ENCODE measurements around the gene GNG13. TPM values are rescaled to one million over a fixed set of nuclear protein-coding genes. Genes with fewer than 3 reads are reported as not detected.

The GNG13 gene, protein sequence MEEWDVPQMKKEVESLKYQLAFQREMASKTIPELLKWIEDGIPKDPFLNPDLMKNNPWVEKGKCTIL
- not detected in 5 replicates for total RNA-seq (2022; extraction: Qiagen RNA extraction; ENCODE audit: low read depth)

GRCh38 chr16:799948-800833 is at the start of gene GNG13:
Gene GNG13 (minus strand): TSS chr16:800734. CDS start chr16:799077, 1,657 bp downstream.

DNA sequence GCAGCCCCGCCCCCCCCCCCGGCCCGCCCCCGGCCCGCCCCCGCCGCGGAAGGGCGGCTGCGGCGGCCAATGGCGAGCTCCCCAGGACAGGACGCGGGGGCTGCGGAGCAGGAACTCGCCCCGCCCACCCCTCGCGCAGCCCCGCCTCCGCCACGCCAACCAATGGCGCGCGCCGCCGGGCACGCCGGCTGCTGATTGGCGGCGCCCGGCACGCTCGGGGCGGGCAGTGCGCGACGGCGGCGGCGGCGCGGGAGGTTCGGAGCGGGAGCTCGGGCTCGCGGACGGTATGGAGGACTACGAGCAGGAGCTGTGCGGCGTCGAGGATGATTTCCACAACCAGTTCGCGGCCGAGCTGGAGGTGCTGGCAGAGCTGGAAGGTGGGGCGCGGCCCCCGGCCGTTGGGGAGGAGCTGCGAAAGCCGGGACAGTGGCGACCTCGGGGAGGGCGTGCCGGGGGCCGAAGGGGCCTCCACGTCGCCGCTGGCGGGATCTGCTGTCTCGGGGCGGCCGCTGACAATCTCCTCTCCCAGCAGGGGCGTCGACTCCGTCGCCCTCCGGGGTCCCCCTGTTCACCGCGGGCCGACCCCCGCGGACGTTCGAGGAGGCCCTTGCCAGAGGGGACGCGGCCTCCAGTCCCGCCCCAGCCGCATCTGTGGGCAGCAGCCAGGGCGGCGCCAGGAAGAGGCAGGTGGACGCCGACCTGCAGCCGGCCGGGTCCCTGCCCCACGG is 12.0 kb downstream of the GNG13 start, which contains the start of gene CHTF18:
Gene CHTF18 (plus strand): TSS at position 222 of the 728 bp plus-strand sequence. CDS start 65 bp downstream, at position 287.

GRCh38 chr16:787978-788398 is 12.5 kb downstream of the GNG13 start, which contains the start of gene RPUSD1:
Gene RPUSD1 (minus strand): TSS chr16:788381. CDS start chr16:787737, 644 bp downstream.

DNA sequence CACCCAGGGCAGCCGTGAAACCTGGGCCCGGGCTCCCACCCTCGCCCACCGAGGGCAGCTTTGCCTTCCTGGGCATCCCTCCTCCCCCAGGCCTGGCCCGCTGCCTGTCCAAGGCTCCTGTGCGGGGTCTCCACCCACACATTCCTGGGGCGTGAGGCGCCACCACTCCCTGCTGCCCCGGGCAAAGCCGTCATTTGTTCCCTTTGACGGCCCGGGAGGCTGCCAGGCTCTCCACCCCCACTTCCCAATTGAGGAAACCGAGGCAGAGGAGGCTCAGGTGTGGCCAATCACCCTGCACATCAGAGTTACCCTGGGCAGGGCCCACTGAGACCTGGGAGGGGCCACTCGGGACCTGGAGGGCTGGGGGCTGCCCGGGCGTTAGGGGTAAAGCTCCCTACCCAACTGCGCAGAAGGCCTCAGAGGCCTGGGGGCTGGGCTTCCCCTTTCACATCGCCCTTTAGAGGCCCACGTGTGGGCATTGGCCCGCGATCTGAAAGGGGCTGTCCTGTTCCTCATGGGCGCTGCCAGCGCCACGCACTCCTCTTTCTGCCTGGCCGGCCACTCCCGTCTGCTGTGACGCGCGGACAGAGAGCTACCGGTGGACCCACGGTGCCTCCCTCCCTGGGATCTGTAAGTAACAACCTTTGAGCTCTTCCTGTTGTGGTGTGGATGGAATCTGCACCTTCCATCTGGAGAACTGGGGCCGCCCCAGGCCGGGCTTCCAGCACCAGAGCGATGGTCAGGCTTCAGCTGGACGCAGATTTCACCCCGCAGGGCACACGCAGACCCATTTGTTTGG is 39.8 kb downstream of the GNG13 start, which contains the start of gene MSLN:
Gene MSLN (plus strand): TSS at position 190 of the 799 bp plus-strand sequence. CDS start 1,947 bp downstream, outside the sequence.

Other genes with a start within 250 kb of the GNG13 start
- gene PRR35, start 240.3 kb downstream of the GNG13 start, total RNA-seq (2022; extraction: Qiagen RNA extraction; ENCODE audit: low read depth) = 0.13 to 0.22 TPM (median 0.17 TPM) in 4 of 5 replicates, not detected in the other
- 0.15 to 0.51 TPM (median 0.29 TPM) in 5 replicates for gene NHLRC4, start 233.7 kb downstream of the GNG13 start, total RNA-seq (2022; extraction: Qiagen RNA extraction; ENCODE audit: low read depth)
- 33.1 to 39.4 TPM (median 38.6 TPM) in 5 replicates for gene PIGQ, start 230.8 kb downstream of the GNG13 start, total RNA-seq (2022; extraction: Qiagen RNA extraction; ENCODE audit: low read depth)
- gene RAB40C, start 210.7 kb downstream of the GNG13 start, total RNA-seq (2022; extraction: Qiagen RNA extraction; ENCODE audit: low read depth) = 12.8 to 19.7 TPM (median 16.9 TPM) in 5 replicates
- gene WFIKKN1, start 169.7 kb downstream of the GNG13 start, total RNA-seq (2022; extraction: Qiagen RNA extraction; ENCODE audit: low read depth) = 0.06 to 0.19 TPM (median 0.14 TPM) in 5 replicates
- gene METTL26, start 164.4 kb downstream of the GNG13 start, total RNA-seq (2022; extraction: Qiagen RNA extraction; ENCODE audit: low read depth) = 90.6 to 140 TPM (median 135 TPM) in 5 replicates
- 22.6 to 48.4 TPM (median 39.2 TPM) in 5 replicates for gene MCRIP2, start 158.9 kb downstream of the GNG13 start, total RNA-seq (2022; extraction: Qiagen RNA extraction; ENCODE audit: low read depth)
- 17.6 to 28.0 TPM (median 27.2 TPM) in 5 replicates for gene WDR90, start 151.4 kb downstream of the GNG13 start, total RNA-seq (2022; extraction: Qiagen RNA extraction; ENCODE audit: low read depth)
- gene RHOT2, start 132.6 kb downstream of the GNG13 start, total RNA-seq (2022; extraction: Qiagen RNA extraction; ENCODE audit: low read depth) = 64.2 to 101 TPM (median 94.6 TPM) in 5 replicates
- 0.56 to 1.4 TPM (median 1.3 TPM) in 5 replicates for gene RHBDL1, start 125.1 kb downstream of the GNG13 start, total RNA-seq (2022; extraction: Qiagen RNA extraction; ENCODE audit: low read depth)
- 86.9 to 131 TPM (median 117 TPM) in 5 replicates for gene STUB1, start 120.3 kb downstream of the GNG13 start, total RNA-seq (2022; extraction: Qiagen RNA extraction; ENCODE audit: low read depth)
- 63.9 to 81.6 TPM (median 78.7 TPM) in 5 replicates for gene JMJD8, start 116.4 kb downstream of the GNG13 start, total RNA-seq (2022; extraction: Qiagen RNA extraction; ENCODE audit: low read depth)
- 4.2 to 6.3 TPM (median 5.8 TPM) in 5 replicates for gene WDR24, start 110.3 kb downstream of the GNG13 start, total RNA-seq (2022; extraction: Qiagen RNA extraction; ENCODE audit: low read depth)
- gene FBXL16, start 94.9 kb downstream of the GNG13 start, total RNA-seq (2022; extraction: Qiagen RNA extraction; ENCODE audit: low read depth) = 5.4 to 11.7 TPM (median 7.4 TPM) in 5 replicates
- 82.0 to 226 TPM (median 208 TPM) in 5 replicates for gene METRN, start 85.6 kb downstream of the GNG13 start, total RNA-seq (2022; extraction: Qiagen RNA extraction; ENCODE audit: low read depth)
- gene ANTKMT, start 79.6 kb downstream of the GNG13 start, total RNA-seq (2022; extraction: Qiagen RNA extraction; ENCODE audit: low read depth) = 35.3 to 65.1 TPM (median 57.7 TPM) in 5 replicates
- 4.2 to 7.7 TPM (median 5.6 TPM) in 5 replicates for gene CCDC78, start 74.3 kb downstream of the GNG13 start, total RNA-seq (2022; extraction: Qiagen RNA extraction; ENCODE audit: low read depth)
- gene HAGHL, start 73.6 kb downstream of the GNG13 start, total RNA-seq (2022; extraction: Qiagen RNA extraction; ENCODE audit: low read depth) = 15.2 to 20.6 TPM (median 18.0 TPM) in 5 replicates
- 20.2 to 27.9 TPM (median 25.3 TPM) in 5 replicates for gene CIAO3, start 59.7 kb downstream of the GNG13 start, total RNA-seq (2022; extraction: Qiagen RNA extraction; ENCODE audit: low read depth)
- 2.1 to 4.3 TPM (median 3.2 TPM) in 5 replicates for gene MSLN, start 40.0 kb downstream of the GNG13 start, total RNA-seq (2022; extraction: Qiagen RNA extraction; ENCODE audit: low read depth)
- gene RPUSD1, start 12.4 kb downstream of the GNG13 start, total RNA-seq (2022; extraction: Qiagen RNA extraction; ENCODE audit: low read depth) = 38.8 to 57.7 TPM (median 50.0 TPM) in 5 replicates
- 14.8 to 28.8 TPM (median 24.9 TPM) in 5 replicates for gene CHTF18, start 12.1 kb downstream of the GNG13 start, total RNA-seq (2022; extraction: Qiagen RNA extraction; ENCODE audit: low read depth)
- 8.8 to 10.9 TPM (median 10.2 TPM) in 5 replicates for gene LMF1, start 170.2 kb upstream of the GNG13 start, total RNA-seq (2022; extraction: Qiagen RNA extraction; ENCODE audit: low read depth)
- 2.1 to 3.8 TPM (median 3.4 TPM) in 5 replicates for gene SOX8, start 181.0 kb upstream of the GNG13 start, total RNA-seq (2022; extraction: Qiagen RNA extraction; ENCODE audit: low read depth)

Measured in A549 treated with GW870086 at 1 μM for 4 hours (cell line).